Adrenal gland (tissue), 12 donors: ENCODE results near the gene GCGR. TPM values are rescaled to one million over a fixed set of nuclear protein-coding genes. Genes with fewer than 3 reads are reported as not detected.

Experiments
- DNase-seq, 7 donors: peaks; one replicate each; pipeline ENCODE4 v3.0.0-alpha.2; 2019 to 2020
- H3K27ac ChIP-seq, 5 donors: fragments of 200-600 bp; sonication (generic) in 4 of 5; 1 replicate in 3 of 5; 2 replicates in 2 of 5; pipeline versions ENCODE4 v1.5.1 to v1.8.0; 2016 to 2020; ENCODE audit warnings: mild to moderate bottlenecking in 1 of 5
- H3K27me3 ChIP-seq: fragments of 200-600 bp; 2 replicates; pipeline ENCODE4 v1.8.0; 2021
- H3K36me3 ChIP-seq, 2 donors: fragments of 200-600 bp; replicated peaks in 1 of 2; 1 replicate in 1 of 2; 2 replicates in 1 of 2; pipeline versions ENCODE4 v1.5.1 to v1.8.0; 2018 to 2022
- H3K4me1 ChIP-seq, 2 donors: fragments of 200-600 bp; replicated peaks in 1 of 2; 1 replicate in 1 of 2; 2 replicates in 1 of 2; pipeline versions ENCODE4 v1.5.1 to v1.8.0; 2018 to 2021
- H3K4me3 ChIP-seq, 4 donors: fragments of 200-600 bp; sonication (generic) in 3 of 4; one replicate each; pipeline ENCODE4 v1.5.1; 2016 to 2018
- H3K9me3 ChIP-seq, 3 donors: fragments of 200-600 bp; sonication (generic) in 1 of 3; replicated peaks in 1 of 3; 1 replicate in 2 of 3; 2 replicates in 1 of 3; pipeline versions ENCODE4 v1.5.1 to v1.8.0; 2016 to 2021
- CTCF ChIP-seq, 6 experiments: fragments of 450-650 bp in 4 of 6; fragments of 200-600 bp in 2 of 6; sonication (generic) in 1 of 6; IDR thresholded peaks; 1 replicate in 5 of 6; 2 replicates in 1 of 6; pipeline versions ENCODE4 v1.5.1 to v1.8.0; 2016 to 2021; ENCODE audit warnings: antibody characterized with exemption in 6 of 6, mild to moderate bottlenecking in 2 of 6, moderate library complexity in 1 of 6
- POLR2A ChIP-seq, 2 donors: fragments of 450-650 bp; IDR thresholded peaks; one replicate each; pipeline ENCODE4 v1.6.1; 2017; ENCODE audit warnings: antibody characterized with exemption in 2 of 2, mild to moderate bottlenecking in 2 of 2, moderate library complexity in 1 of 2
- WGBS, 4 donors: extraction: QIAGEN DNeasy Blood & Tissue Kit in 2 of 4; methylation state at CpG; one replicate each; pipeline versions ENCODE4 v1.1.5 to v1.1.7; 2013 to 2017; 5-methylcytosine and 5-hydroxymethylcytosine counted together
- intact Hi-C, 2 donors: fragments of 100-400 bp; cut with DNase I; formaldehyde crosslinking; loops; one replicate each; pipeline versions ENCODE4 v1.14.1 to v1.15.0; 2022 to 2023
- polyA plus RNA-seq, 3 donors: library from polyadenylated mRNA; stranded (reverse); fragments of 200-250 nt in 2 of 3; fragments of 350-450 nt in 1 of 3; fragmentation: Illumina TruSeq in 1 of 3; extraction: RNeasy Lipid Tissue Mini Kit (QIAGEN cat#74804) in 1 of 3; gene quantifications; one replicate each; pipeline ENCODE4 v1.2.3, GENCODE V29; 2013 to 2014
- total RNA-seq, 9 donors: library from RNA; depleted of rRNA in 4 of 9; stranded (reverse); fragments of >200 nt in 4 of 9; fragments of 120-200 nt in 1 of 9; fragmentation: NEBNext Ultra II Directional in 1 of 9; extraction: Animal tissue kit (Norgen Biotek cat#: 25700) in 1 of 9; gene quantifications; one replicate each; pipeline versions ENCODE4 v1.1.0 to v1.2.4, GENCODE V29; 2013 to 2023
- donor health status: healthy with polysubstance abuse.
- donor health status: Bipolar disorder and iron deficiency.
- donor health status: DM: yes; HTN: yes; CAD: no.
- donor health status: DM: no; HTN: no; CAD: no.
- donor health status: DM: no; HTN: no; CAD: no.
- donor health status: DM: yes; HTN: yes; CAD: no.

Gene GCGR
- total and polyA plus RNA-seq, 12 donors, result 0.11 to 48.7 (median 2.1) TPM; not detected in 3

GRCh38 chr17:81854974-81855774 lies 51.2 kb downstream of the GCGR start:
- peak overlapping the region; percentile 4 to 61 (median 40) for H3K27ac ChIP-seq
- peaks cover 16 to 46% of the 10 kb centered on the region in 2 donors for H3K4me1 ChIP-seq
- 55 to 65% (median 58%) methylated on average over 14 to 29 of the region's 29 CpGs for WGBS, 4 donors
- no peaks in the 10 kb centered on the region for H3K9me3 ChIP-seq
- no peaks in the 10 kb centered on the region for H3K27me3 ChIP-seq
- DNase-seq, result peak in 5 of 7 donors; percentile 64 to 69 (median 67)
- H3K4me3 ChIP-seq, result no peak overlapping the region
- no peak for TF ChIP-seq POLR2A (IDR thresholded peaks at IDR 0.05)
- TF ChIP-seq CTCF (IDR thresholded peaks at IDR 0.05), result no peak
- intact Hi-C loops, result loop anchor here in 1 of 2 donors (5.0 kb wide), 1 partner anchor 33 kb away; no protein-coding TSS in a partner anchor
- peaks cover 0 to 83% of the 10 kb centered on the region in 2 donors for H3K36me3 ChIP-seq

- TF ChIP-seq POLR2A (IDR thresholded peaks at IDR 0.05) (no peak), CTCF (IDR thresholded peaks at IDR 0.05) (no peak)
- intact Hi-C loops, result loop anchor here in 1 of 2 donors (5.0 kb wide), 1 partner anchor 36 kb away; no protein-coding TSS in a partner anchor
- 68 to 77% (median 69%) methylated on average over 19 to 30 of the region's 30 CpGs for WGBS, 4 donors
Observed at GRCh38 chr17:81858170-81858966, 54.4 kb downstream of the GCGR start.

GRCh38 chr17:81858967-81859905 lies 55.3 kb downstream of the GCGR start:
- TF ChIP-seq POLR2A (IDR thresholded peaks at IDR 0.05), result peak in 1 of 2 donors; percentile 63
- TF ChIP-seq CTCF (IDR thresholded peaks at IDR 0.05), result no peak
- WGBS, 4 donors, result 27 to 43% (median 40%) methylated on average over 13 to 23 of the region's 23 CpGs
- H3K4me1 ChIP-seq, result peaks cover 24 to 62% of the 10 kb centered on the region in 2 donors
- peak overlapping the region; percentile 75 to 98 (median 93) for H3K27ac ChIP-seq
- no peaks in the 10 kb centered on the region for H3K9me3 ChIP-seq
- DNase-seq, result peak in 5 of 7 donors; percentile 42 to 82 (median 65)
- intact Hi-C loops, result loop anchor here in 1 of 2 donors (5.0 kb wide), 1 partner anchor 37 kb away; no protein-coding TSS in a partner anchor
- peak overlapping the region; percentile 53 to 98 (median 78) for H3K4me3 ChIP-seq
- no peaks in the 10 kb centered on the region for H3K27me3 ChIP-seq
- H3K36me3 ChIP-seq, result peaks cover 0 to 46% of the 10 kb centered on the region in 2 donors

More at GRCh38 chr17:81858170-81858966, 54.4 kb downstream of the GCGR start:
- peak in 4 of 7 donors; percentile 40 to 64 (median 54) for DNase-seq
- Histone ChIP-seq H3K27me3 (no peaks in the 10 kb centered on the region), H3K36me3 (peaks cover 0 to 54% of the 10 kb centered on the region in 2 donors), H3K4me3 (peak overlapping the region in 1 of 4 donors; percentile 83), H3K27ac (peak overlapping the region in 4 of 5 donors; percentile 93 to 98 (median 94)), H3K4me1 (peaks cover 24 to 62% of the 10 kb centered on the region in 2 donors), H3K9me3 (no peaks in the 10 kb centered on the region)
